HCT116 (cell line): ENCODE measurements around the gene PRPS1. TPM values are rescaled to one million over a fixed set of nuclear protein-coding genes. Genes with fewer than 3 reads are reported as not detected.
"Not testable (repeated sequence)": the region's sequence is repeated elsewhere in the genome, so short reads cannot be mapped to it uniquely, and the experiment has no call there.

Experiments
- ATAC-seq: fragments of 200-7000 bp; cut with Tn5 transposase; 2 replicates; pipeline ENCODE4 v1.9.1; 2020; ENCODE audit warnings: mild to moderate bottlenecking, moderate library complexity
- BruUV-seq: library from RNA; stranded (reverse); fragments of 400-500 nt; replicated peaks from 2 replicates; lab custom pipeline; 2021; lab: Mats Ljungman, UMichigan
- CTCF ChIA-PET: fragments of 300-600 bp; sonication (Branson Sonifier 250); formaldehyde crosslinking; loops from one replicate; lab custom pipeline; 2021; ENCODE audit warnings: antibody characterized with exemption; lab: Charles Lee
- POLR2A ChIA-PET: fragments of 300-600, 350-600 bp; sonication (Branson Sonifier 250); formaldehyde crosslinking; loops from one replicate; lab custom pipeline; 2021; ENCODE audit warnings: antibody characterized with exemption; lab: Charles Lee
- RAD21 ChIA-PET, 2 experiments: fragments of 300-600 bp; sonication (Branson Sonifier 250); formaldehyde crosslinking; loops; one replicate each; lab custom pipeline; 2023; ENCODE audit warnings: low total read pairs in 2 of 2; ENCODE audit not compliant: uncharacterized antibody in 2 of 2, unreplicated experiment in 2 of 2, low non-redundant PET in 1 of 2; lab: Charles Lee
- DNase-seq: peaks from one replicate; pipeline ENCODE4 v3.0.0-alpha.2; 2010; ENCODE audit warnings: low read depth, low spot score
- H2AFZ ChIP-seq: fragments of 200-600 bp; shearing (Covaris generic), sonication (generic); 2 replicates; pipeline ENCODE4 v1.6.1; 2017; ENCODE audit warnings: low read depth, mixed run types, mixed read lengths, antibody characterized with exemption, low read length; ENCODE audit not compliant: poor library complexity, severe bottlenecking
- H3K27ac ChIP-seq: 2 replicates; pipeline ENCODE4 v1.5.1; 2012; ENCODE audit warnings: low read depth, low read length
- H3K27me3 ChIP-seq: fragments of 200-600 bp; sonication (generic); 2 replicates; pipeline ENCODE4 v1.6.1; 2016; ENCODE audit warnings: mixed run types, low read length, mixed read lengths; ENCODE audit not compliant: insufficient read depth
- H3K36me3 ChIP-seq, 2 experiments: fragments of 200-500 bp in 1 of 2; fragments of 200-600 bp in 1 of 2; sonication (Bioruptor generic) in 1 of 2; sonication (generic) in 1 of 2; 2 replicates each; pipeline versions ENCODE4 v1.5.1 to v1.6.1; 2014 to 2016; ENCODE audit warnings: low read length in 2 of 2, inconsistent platforms in 1 of 2, mixed read lengths in 1 of 2, mixed run types in 1 of 2; ENCODE audit not compliant: insufficient read depth in 2 of 2, control insufficient read depth in 1 of 2
- H3K4me1 ChIP-seq, 2 experiments: fragments of 200-600 bp in 1 of 2; sonication (generic) in 1 of 2; 2 replicates each; pipeline versions ENCODE4 v1.5.1 to v1.6.1; 2012 to 2017; ENCODE audit warnings: low read length in 2 of 2, inconsistent platforms in 1 of 2, mild to moderate bottlenecking in 1 of 2, mixed read lengths in 1 of 2, mixed run types in 1 of 2, moderate library complexity in 1 of 2; ENCODE audit not compliant: insufficient read depth in 2 of 2, control insufficient read depth in 1 of 2
- H3K4me2 ChIP-seq: fragments of 200-600 bp; sonication (generic); 2 replicates; pipeline ENCODE4 v1.6.1; 2017; ENCODE audit warnings: mixed run types, low read length, mixed read lengths
- H3K4me3 ChIP-seq, 2 experiments: fragments of 200-600 bp in 1 of 2; sonication (generic) in 1 of 2; replicated peaks in 1 of 2; 2 replicates each; pipeline ENCODE4 v1.5.1; 2011 to 2016; ENCODE audit warnings: low read length in 2 of 2, control low read depth in 1 of 2, low read depth in 1 of 2, mild to moderate bottlenecking in 1 of 2, mixed read lengths in 1 of 2, mixed run types in 1 of 2
- H3K79me2 ChIP-seq: fragments of 200-600 bp; sonication (generic); 2 replicates; pipeline ENCODE4 v1.6.1; 2017; ENCODE audit warnings: mild to moderate bottlenecking, mixed run types, low read length, moderate library complexity, mixed read lengths; ENCODE audit not compliant: insufficient read depth
- H3K9ac ChIP-seq: fragments of 200-600 bp; sonication (generic); 2 replicates; pipeline ENCODE4 v1.6.1; 2016; ENCODE audit warnings: low read length, mixed read lengths
- H3K9me2 ChIP-seq: fragments of 200-600 bp; sonication (generic), shearing (Covaris generic); 2 replicates; pipeline ENCODE4 v1.6.1; 2017; ENCODE audit warnings: mixed run types, mild to moderate bottlenecking, moderate library complexity; ENCODE audit not compliant: insufficient read depth
- H3K9me3 ChIP-seq, 2 experiments: fragments of 200-500 bp in 1 of 2; fragments of 200-600 bp in 1 of 2; sonication (Bioruptor generic) in 1 of 2; sonication (generic) in 1 of 2; 2 replicates each; pipeline ENCODE4 v1.6.1; 2014 to 2017; ENCODE audit warnings: low read length in 2 of 2, mixed read lengths in 2 of 2, inconsistent platforms in 1 of 2, low read depth in 1 of 2, mild to moderate bottlenecking in 1 of 2, mixed run types in 1 of 2, moderate library complexity in 1 of 2; ENCODE audit not compliant: control insufficient read depth in 1 of 2, insufficient read depth in 1 of 2
- H4K20me1 ChIP-seq: fragments of 200-600 bp; sonication (generic), shearing (Covaris generic); 2 replicates; pipeline ENCODE4 v1.6.1; 2017; ENCODE audit warnings: mixed run types, mild to moderate bottlenecking, moderate library complexity; ENCODE audit not compliant: insufficient read depth
- CTCF ChIP-seq, 3 experiments: fragments of 200-600 bp in 1 of 3; sonication (generic) in 1 of 3; IDR thresholded peaks in 2 of 3; conservative IDR thresholded peaks in 1 of 3; 2 replicates each; pipeline ENCODE4 v1.5.1; 2012 to 2017; ENCODE audit warnings: low read depth in 2 of 3, low read length in 2 of 3, antibody characterized with exemption in 1 of 3, borderline replicate concordance in 1 of 3, control low read depth in 1 of 3, mild to moderate bottlenecking in 1 of 3, mixed read lengths in 1 of 3, mixed run types in 1 of 3, moderate library complexity in 1 of 3; ENCODE audit not compliant: insufficient read depth in 1 of 3
- ELF1 ChIP-seq: IDR thresholded peaks from 2 replicates; pipeline ENCODE4 v1.6.1; 2012; ENCODE audit warnings: low read depth, borderline replicate concordance
- EZH2 ChIP-seq: fragments of 200-600 bp; sonication (generic); IDR thresholded peaks from 2 replicates; pipeline ENCODE4 v1.6.1; 2017; ENCODE audit warnings: antibody characterized with exemption, mixed run types
- EZH2phosphoT487 ChIP-seq: fragments of 200-600 bp; IDR thresholded peaks from 2 replicates; pipeline ENCODE4 v1.6.1; 2018; ENCODE audit warnings: antibody characterized with exemption, borderline replicate concordance
- JUND ChIP-seq: IDR thresholded peaks from 2 replicates; pipeline ENCODE4 v1.6.1; 2012
- POLR2AphosphoS5 ChIP-seq: IDR thresholded peaks from 2 replicates; pipeline ENCODE4 v1.6.1; 2011; ENCODE audit warnings: mild to moderate bottlenecking, low read depth, low read length, moderate library complexity
- RAD21 ChIP-seq: IDR thresholded peaks from 2 replicates; pipeline ENCODE4 v1.6.1; 2012; ENCODE audit warnings: low read depth, mild to moderate bottlenecking
- SIN3A ChIP-seq: IDR thresholded peaks from 2 replicates; pipeline ENCODE4 v1.6.1; 2012; ENCODE audit warnings: low read depth
- SP1 ChIP-seq: IDR thresholded peaks from 2 replicates; pipeline ENCODE4 v1.6.1; 2012; ENCODE audit warnings: low read depth
- TCF7L2 ChIP-seq: IDR thresholded peaks from 2 replicates; pipeline ENCODE4 v1.7.0; 2011; ENCODE audit warnings: borderline replicate concordance, inconsistent platforms; ENCODE audit not compliant: insufficient read depth, insufficient read length; ENCODE audit errors: extremely low read depth
- YY1 ChIP-seq: IDR thresholded peaks from 2 replicates; pipeline ENCODE4 v1.6.1; 2011; ENCODE audit warnings: low read length, low read depth, moderate library complexity, mild to moderate bottlenecking; ENCODE audit not compliant: insufficient replicate concordance; ENCODE audit errors: extremely low read depth
- ZBTB33 ChIP-seq: IDR thresholded peaks from 2 replicates; pipeline ENCODE4 v1.6.1; 2011; ENCODE audit warnings: mild to moderate bottlenecking, low read length, moderate library complexity; ENCODE audit not compliant: insufficient replicate concordance; ENCODE audit errors: extremely low read depth
- ZFX ChIP-seq: fragments of 450-650 bp; IDR thresholded peaks from 2 replicates; pipeline ENCODE4 v1.6.1; 2017
- ZNF274 ChIP-seq: fragments of 200-500 bp; sonication (Bioruptor generic); IDR thresholded peaks from 2 replicates; pipeline ENCODE4 v1.6.1; 2014; ENCODE audit warnings: mild to moderate bottlenecking, low read depth, low read length, inconsistent platforms
- intact Hi-C: fragments of 100-400 bp; cut with micrococcal nuclease; formaldehyde crosslinking; loops from 2 replicates; pipeline ENCODE4 v1.10.0; 2022
- total RNA-seq: library from RNA; stranded (reverse); gene quantifications from one replicate; pipeline ENCODE4 v1.2.1, GENCODE V29; 2021; ENCODE audit not compliant: unreplicated experiment

PRPS1 gene
- total RNA-seq, 1 experiment from 2014 or later = 62.6 TPM

GRCh38 chrX:107668710-107669109, 40.4 kb downstream of the PRPS1 start:
- H3K27me3 ChIP-seq, H3K27ac ChIP-seq, ATAC-seq, H3K9me2 ChIP-seq, H4K20me1 ChIP-seq, H3K36me3 ChIP-seq, H3K4me1 ChIP-seq, BruUV-seq, H3K79me2 ChIP-seq, H2AFZ ChIP-seq, H3K4me2 ChIP-seq, DNase-seq, intact Hi-C loops, H3K9ac ChIP-seq, H3K4me3 ChIP-seq, H3K9me3 ChIP-seq, POLR2A ChIA-PET, RAD21 ChIA-PET: not testable (repeated sequence)
- CTCF ChIA-PET = interaction anchor here (1.3 kb wide), 1 partner anchor 48 kb away, joined by 5 read pairs; no protein-coding TSS in a partner anchor

- no peaks in the 10 kb centered on the region for H3K79me2 ChIP-seq
- no peak for DNase-seq
- H3K9me2 ChIP-seq = no peaks in the 10 kb centered on the region
- H3K4me3 ChIP-seq = no peak overlapping the region
- no peak for ATAC-seq
- H3K4me2 ChIP-seq = no peak overlapping the region
- H3K4me1 ChIP-seq = peaks cover 14 to 15% of the 10 kb centered on the region in 2 experiments
- no peak overlapping the region for H3K27ac ChIP-seq
- TF ChIP-seq SIN3A (no peak), EZH2phosphoT487 (no peak), ZFX (no peak), RAD21 (no peak), CTCF (IDR thresholded peaks at IDR 0.05 in 2 of 3, conservative IDR thresholded peaks at IDR 0.05 in 1 of 3; ENCODE audit: borderline replicate concordance in 1 of 3, insufficient read depth in 1 of 3, low read depth in 2 of 3, low read length in 2 of 3) (no peak), ZNF274 (no peak), POLR2AphosphoS5 (no peak), YY1 (no peak), ELF1 (no peak), ZBTB33 (no peak), SP1 (no peak), JUND (no peak), EZH2 (no peak), TCF7L2 (no peak)
- intact Hi-C loops = no loop called here
- no peaks in the 10 kb centered on the region for H3K27me3 ChIP-seq
- POLR2A ChIA-PET = no interaction called here
- no peaks in the 10 kb centered on the region for H4K20me1 ChIP-seq
- RAD21 ChIA-PET = no interaction called here
- no peaks in the 10 kb centered on the region for H3K9me3 ChIP-seq
- no peaks in the 10 kb centered on the region for H3K36me3 ChIP-seq
- CTCF ChIA-PET = interaction anchor here (1.3 kb wide), 1 partner anchor 48 kb away, joined by 5 read pairs; no protein-coding TSS in a partner anchor
- BruUV-seq = no TSS peak
- H2AFZ ChIP-seq = no peak overlapping the region
- H3K9ac ChIP-seq = no peak overlapping the region
These were observed 41.0 kb downstream of the PRPS1 start for GRCh38 chrX:107669261-107669660.
